Cardiac fibroblast (primary cell): ENCODE data around the gene CLDND2.
A peak's percentile ranks its signal among the peaks of the same experiment; 100 is the strongest.

Source experiments
- DNase-seq, 2 donors: peaks; one replicate each; pipeline versions ENCODE4 v3.0.0 to v3.0.0-alpha.2; 2010; ENCODE audit warnings: low read depth in 2 of 2
- H3K4me3 ChIP-seq, 2 donors: replicated peaks in 1 of 2; 1 replicate in 1 of 2; 2 replicates in 1 of 2; pipeline ENCODE4 v1.5.1; 2011; ENCODE audit warnings: low read depth in 2 of 2, low read length in 2 of 2, mild to moderate bottlenecking in 2 of 2, moderate library complexity in 1 of 2
- TF ChIP-seq, protein P1 (sequence below): IDR thresholded peaks from one replicate; pipeline ENCODE4 v1.5.1; 2011; ENCODE audit warnings: low read depth, mild to moderate bottlenecking, low read length, inconsistent platforms

Gene CLDND2

DNA sequence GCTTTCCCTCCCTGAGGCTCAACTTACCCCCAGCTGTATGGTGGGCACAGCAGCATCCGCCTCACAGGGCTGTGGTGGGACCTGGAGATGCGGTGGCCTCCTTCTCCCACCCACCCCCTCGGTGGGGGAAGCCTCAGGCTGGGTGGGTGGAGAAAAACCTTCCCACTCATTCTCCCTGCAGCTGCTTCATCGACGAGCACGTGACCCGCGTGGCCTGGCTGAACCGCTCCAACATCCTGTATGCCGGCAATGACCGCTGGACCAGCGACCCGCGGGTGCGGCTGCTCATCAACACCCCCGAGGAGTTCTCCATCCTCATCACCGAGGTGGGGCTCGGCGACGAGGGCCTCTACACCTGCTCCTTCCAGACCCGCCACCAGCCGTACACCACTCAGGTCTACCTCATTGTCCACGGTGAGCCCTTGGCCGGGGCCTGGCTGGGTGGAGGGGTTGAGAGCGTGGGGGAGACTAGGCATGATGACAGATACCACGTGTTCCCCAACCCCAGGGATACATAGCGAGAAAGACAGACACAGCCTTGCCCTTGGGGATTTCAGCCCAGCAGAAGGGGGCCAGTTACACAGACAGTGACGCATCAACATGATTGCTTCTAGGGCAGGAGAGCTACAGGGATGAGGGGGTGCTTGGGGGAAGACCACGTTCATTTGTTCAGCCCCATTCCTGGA, 45.2 kb downstream of the CLDND2 start:
- peak in 1 of 2 donors; percentile 16 for DNase-seq
- no peak overlapping the region for H3K4me3 ChIP-seq
- TF ChIP-seq, protein P1, sequence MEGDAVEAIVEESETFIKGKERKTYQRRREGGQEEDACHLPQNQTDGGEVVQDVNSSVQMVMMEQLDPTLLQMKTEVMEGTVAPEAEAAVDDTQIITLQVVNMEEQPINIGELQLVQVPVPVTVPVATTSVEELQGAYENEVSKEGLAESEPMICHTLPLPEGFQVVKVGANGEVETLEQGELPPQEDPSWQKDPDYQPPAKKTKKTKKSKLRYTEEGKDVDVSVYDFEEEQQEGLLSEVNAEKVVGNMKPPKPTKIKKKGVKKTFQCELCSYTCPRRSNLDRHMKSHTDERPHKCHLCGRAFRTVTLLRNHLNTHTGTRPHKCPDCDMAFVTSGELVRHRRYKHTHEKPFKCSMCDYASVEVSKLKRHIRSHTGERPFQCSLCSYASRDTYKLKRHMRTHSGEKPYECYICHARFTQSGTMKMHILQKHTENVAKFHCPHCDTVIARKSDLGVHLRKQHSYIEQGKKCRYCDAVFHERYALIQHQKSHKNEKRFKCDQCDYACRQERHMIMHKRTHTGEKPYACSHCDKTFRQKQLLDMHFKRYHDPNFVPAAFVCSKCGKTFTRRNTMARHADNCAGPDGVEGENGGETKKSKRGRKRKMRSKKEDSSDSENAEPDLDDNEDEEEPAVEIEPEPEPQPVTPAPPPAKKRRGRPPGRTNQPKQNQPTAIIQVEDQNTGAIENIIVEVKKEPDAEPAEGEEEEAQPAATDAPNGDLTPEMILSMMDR = no peak

DNA sequence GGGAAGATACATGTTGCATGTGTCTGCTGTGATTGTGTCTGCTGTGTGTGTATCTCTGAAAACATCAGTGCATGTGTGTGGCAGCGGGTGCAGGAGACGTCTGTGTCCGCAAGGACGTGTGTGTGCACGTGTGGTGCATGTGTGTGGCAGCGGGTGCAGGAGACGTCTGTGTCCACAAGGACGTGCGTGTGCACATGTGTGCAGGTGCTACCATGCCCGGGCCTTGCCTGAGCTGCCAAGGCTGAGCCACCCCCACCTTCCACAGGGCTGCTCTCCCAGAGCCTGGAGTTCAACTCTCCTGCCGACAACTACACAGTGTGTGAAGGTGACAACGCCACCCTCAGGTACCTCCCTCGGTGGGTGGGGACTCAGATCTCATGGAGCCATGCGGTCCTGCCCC, 47.0 kb downstream of the CLDND2 start:
- DNase-seq = no peak

DNA sequence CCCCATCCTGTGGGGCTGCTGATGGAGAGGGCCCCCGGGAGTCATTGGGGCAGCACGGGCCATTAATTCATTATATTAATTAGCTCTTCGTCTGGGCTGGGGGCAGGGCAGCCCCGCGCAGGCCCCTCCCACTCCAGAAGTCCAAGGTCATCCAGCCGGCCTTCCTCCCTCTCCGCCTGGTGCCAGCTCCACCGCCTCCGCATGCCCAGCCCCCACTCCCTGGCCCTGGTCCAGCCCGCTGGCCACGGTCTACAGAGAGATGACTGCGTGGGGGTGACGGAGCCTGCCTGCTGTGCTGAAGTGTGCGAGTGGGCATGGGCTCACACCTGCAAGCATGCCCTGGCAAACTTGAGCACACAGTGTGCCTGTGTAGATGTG, 48.5 kb downstream of the CLDND2 start:
- TF ChIP-seq, protein P1 = no peak
- no peak for DNase-seq
- no peak overlapping the region for H3K4me3 ChIP-seq

More for the DNA sequence above, 47.0 kb downstream of the CLDND2 start:
- H3K4me3 ChIP-seq = no peak overlapping the region
- TF ChIP-seq, protein P1 = no peak

DNA sequence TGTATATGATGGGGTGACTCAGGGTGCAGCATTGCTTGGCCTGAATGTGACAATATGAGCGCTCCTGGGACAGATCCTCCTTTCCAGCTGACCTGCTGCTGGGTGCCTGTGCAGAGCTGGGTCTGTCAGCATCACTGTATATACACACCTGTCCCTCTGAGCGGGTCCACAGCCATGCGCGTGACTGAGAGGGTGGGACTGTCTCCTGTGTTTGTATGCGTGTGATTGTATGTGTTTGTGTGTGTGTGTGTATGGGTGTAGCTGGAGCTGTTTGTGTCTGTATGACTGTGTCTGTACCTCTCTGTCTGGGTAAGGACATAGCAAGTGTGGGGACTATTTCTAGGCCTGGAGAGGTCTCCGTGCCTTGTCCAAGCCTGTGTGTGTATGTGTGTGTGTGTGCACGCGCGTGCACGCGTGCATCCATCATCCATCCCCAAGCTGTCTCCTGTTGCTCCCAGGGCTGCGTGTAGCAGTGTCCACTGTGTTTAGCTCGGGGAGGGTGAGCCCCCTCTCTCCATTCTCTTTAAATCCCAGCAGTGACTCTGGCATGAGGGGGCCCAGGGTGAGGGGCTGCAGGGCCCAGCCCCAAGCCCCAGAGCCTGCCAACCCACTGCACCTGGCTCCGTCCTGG, 49.0 kb downstream of the CLDND2 start:
- H3K4me3 ChIP-seq = no peak overlapping the region
- TF ChIP-seq, protein P1 = no peak
- DNase-seq = no peak

DNA sequence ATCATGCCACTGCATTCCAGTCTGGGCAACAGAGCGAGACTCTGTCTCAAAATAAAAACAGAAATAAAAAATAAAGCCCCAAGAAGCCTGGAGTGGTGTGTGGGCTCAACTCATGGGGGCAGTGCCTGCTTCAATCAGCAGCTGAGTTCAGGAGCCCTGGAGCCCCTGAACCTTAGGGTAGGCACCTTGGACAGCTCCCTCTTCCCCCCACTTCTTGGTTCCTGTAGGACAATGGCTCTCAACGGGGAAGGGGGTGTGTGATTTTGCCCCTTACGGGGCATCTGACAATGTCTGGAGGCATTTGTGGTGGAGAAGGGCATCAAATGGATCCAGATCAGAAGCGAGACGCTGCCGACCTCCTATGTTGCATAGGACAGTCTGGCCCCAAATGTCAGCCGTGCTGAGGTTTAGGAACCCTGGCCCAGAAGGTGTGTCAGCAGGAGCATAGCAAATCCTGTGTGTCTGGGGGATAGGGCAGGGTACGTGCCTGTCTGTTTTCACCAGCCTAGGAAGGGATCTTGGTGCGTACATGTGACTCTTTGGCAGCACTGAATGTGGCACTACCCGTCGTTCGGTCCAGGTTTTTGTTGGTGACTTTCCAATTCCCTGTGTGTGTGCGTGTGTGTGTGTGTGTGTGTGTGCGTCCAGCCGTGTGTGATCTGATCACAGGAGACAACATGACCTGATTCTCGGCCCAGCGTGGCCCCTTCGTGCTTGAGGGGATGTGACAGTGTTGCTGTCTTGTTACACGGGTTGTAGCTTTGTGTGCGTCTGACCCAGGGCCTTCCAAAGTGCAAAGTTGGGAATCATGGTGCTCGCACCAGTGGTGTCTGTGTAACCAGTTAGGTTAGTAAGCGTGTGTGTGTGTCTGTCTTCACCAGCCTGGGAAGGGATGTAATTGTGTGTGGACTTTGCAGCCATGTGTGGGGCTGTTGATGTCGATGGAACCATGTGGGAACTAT, 49.8 kb downstream of the CLDND2 start:
- no peak for DNase-seq
- H3K4me3 ChIP-seq = no peak overlapping the region
- TF ChIP-seq, protein P1 = no peak

DNA sequence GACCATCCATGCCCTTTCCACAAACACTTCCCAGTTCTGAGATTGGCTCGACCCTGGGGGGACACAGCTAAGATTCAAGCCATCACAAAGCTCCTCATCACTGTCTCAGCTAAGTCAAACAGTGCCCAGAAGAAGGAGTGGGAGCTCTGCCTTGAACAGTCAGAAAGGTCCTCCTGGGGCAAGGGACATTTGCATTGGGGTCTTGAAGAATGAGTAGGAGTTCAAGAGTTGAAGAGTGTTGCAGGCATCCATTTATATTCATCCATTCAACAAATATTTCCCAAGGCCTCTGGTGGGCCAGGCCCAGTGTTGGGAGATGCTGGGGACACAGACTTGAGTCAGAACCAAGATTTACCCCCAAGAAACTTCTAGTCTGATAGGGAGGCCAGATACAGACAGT, 50.8 kb downstream of the CLDND2 start:
- TF ChIP-seq, protein P1 = no peak
- no peak overlapping the region for H3K4me3 ChIP-seq
- no peak for DNase-seq
